LNCAP (cell line): ENCODE data around the gene GNG3.

Source experiments
- TF ChIP-seq, protein P1 (sequence below): fragments of 450-650 bp; IDR thresholded peaks from 2 replicates; pipeline ENCODE4 v1.5.1; 2017; ENCODE audit warnings: mild to moderate bottlenecking

The GNG3 gene

GRCh38 chr11:62752994-62753735 is 45.7 kb downstream of the GNG3 start:
- TF ChIP-seq, protein P1, sequence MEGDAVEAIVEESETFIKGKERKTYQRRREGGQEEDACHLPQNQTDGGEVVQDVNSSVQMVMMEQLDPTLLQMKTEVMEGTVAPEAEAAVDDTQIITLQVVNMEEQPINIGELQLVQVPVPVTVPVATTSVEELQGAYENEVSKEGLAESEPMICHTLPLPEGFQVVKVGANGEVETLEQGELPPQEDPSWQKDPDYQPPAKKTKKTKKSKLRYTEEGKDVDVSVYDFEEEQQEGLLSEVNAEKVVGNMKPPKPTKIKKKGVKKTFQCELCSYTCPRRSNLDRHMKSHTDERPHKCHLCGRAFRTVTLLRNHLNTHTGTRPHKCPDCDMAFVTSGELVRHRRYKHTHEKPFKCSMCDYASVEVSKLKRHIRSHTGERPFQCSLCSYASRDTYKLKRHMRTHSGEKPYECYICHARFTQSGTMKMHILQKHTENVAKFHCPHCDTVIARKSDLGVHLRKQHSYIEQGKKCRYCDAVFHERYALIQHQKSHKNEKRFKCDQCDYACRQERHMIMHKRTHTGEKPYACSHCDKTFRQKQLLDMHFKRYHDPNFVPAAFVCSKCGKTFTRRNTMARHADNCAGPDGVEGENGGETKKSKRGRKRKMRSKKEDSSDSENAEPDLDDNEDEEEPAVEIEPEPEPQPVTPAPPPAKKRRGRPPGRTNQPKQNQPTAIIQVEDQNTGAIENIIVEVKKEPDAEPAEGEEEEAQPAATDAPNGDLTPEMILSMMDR, result no peak

DNA sequence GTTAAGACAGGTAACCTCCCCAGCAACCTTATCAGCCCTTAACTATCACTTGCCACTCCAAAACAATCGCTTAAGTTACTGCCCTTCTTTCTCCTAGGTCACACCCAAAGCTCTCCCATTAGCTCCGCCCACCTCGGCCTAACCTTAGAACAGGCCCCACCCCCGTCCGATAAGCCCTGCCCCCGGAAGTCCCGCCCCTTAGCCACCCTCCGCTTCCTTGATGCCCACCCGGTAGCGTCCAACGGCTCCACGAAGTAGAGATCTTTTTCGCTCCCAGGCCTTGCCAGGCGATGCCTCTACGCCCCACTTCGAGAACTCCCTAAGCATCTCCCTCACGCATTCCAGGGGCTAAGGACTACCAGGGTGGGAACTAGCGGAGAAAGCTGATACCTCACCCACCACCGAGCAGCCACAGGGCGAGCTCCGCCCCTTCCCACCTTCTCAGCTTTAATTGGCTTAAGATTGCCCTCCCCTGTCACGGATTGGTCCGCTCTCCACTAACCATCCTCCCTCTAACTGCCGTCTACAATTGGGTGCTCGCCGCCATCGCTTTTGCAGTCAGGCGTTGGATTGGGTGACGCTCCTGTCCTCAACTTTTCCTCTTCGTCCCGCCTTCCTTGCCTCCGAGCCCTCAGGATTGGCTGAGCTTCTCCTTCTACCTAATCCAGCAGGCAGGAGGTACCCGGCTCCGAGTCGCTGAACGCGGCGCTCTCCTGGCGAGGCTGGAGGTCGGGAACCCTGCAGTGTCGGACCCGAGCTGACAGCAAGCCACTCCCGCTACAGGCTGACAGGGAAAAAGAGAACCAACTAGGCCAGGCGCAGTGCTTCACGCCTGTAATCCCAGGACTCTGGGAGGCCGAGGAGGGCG is 46.5 kb downstream of the GNG3 start, which contains the start of gene ZBTB3:
Gene ZBTB3 (minus strand): TSS at position 425 of the 868 bp plus-strand sequence. CDS start 496 bp downstream, outside the sequence.
- TF ChIP-seq, protein P1, result no peak

DNA sequence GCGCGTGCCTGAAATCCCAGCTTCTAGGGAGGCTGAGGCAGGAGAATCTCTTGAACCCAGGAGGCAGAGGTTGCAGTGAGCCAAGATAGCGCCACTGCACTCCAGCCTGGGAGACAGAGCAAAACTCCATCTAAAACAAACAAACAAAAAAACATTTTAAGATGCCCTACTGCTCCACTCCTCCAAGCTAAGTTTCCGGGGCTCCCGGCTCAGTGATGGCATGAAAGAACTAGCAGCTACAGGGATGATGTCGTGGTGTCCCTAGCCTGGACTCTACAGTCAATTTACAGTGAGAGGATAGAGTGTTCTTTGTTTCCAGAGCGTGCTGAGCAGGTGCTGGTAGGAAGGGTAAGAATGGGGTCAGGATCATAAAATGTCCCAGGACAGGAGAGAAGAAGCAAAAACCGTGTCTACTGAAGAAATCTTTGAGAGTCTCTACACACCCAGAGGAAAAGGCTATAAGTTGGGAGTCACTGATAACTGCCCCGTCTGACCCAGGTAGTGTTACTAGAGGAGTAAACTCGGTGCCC is 47.7 kb downstream of the GNG3 start:
- TF ChIP-seq, protein P1, result no peak

- TF ChIP-seq, protein P1, result no peak
These were observed 50.6 kb downstream of the GNG3 start for GRCh38 chr11:62757846-62758788.
